H9 (cell line): ENCODE results near the gene CYTH3. TPM values are rescaled to one million over a fixed set of nuclear protein-coding genes. Genes with fewer than 3 reads are reported as not detected.

Experiments
- DNase-seq: peaks from one replicate; pipeline ENCODE4 v3.0.0-alpha.2; 2017
- H2AFZ ChIP-seq: one replicate; pipeline ENCODE4 v1.6.1; 2013; ENCODE audit warnings: mild to moderate bottlenecking, low read length, control low read depth, moderate library complexity
- H2AK5ac ChIP-seq: 2 replicates; pipeline ENCODE4 v1.6.1; 2013; ENCODE audit warnings: low read length, control low read depth, mixed read lengths; ENCODE audit not compliant: insufficient read length
- H2BK120ac ChIP-seq: one replicate; pipeline ENCODE4 v1.6.1; 2013; ENCODE audit warnings: low read depth, mild to moderate bottlenecking, low read length, control low read depth, inconsistent platforms; ENCODE audit not compliant: poor library complexity, severe bottlenecking
- H2BK12ac ChIP-seq: 2 replicates; pipeline ENCODE4 v1.6.1; 2013; ENCODE audit warnings: low read length, control low read depth, mixed read lengths, low read depth; ENCODE audit not compliant: insufficient read length
- H2BK15ac ChIP-seq: 2 replicates; pipeline ENCODE4 v1.6.1; 2013; ENCODE audit warnings: low read depth, low read length, control low read depth
- H2BK20ac ChIP-seq: one replicate; pipeline ENCODE4 v1.6.1; 2013; ENCODE audit warnings: low read depth, mild to moderate bottlenecking, low read length, control low read depth, inconsistent platforms; ENCODE audit not compliant: poor library complexity, severe bottlenecking
- H2BK5ac ChIP-seq: 2 replicates; pipeline ENCODE4 v1.6.1; 2013; ENCODE audit warnings: low read length, control low read depth, mixed read lengths; ENCODE audit not compliant: insufficient read length
- H3K14ac ChIP-seq: 2 replicates; pipeline ENCODE4 v1.6.1; 2013; ENCODE audit warnings: low read length, control low read depth; ENCODE audit not compliant: insufficient read depth
- H3K18ac ChIP-seq: 2 replicates; pipeline ENCODE4 v1.6.1; 2013; ENCODE audit warnings: low read depth, mild to moderate bottlenecking, mixed read lengths, low read length, control low read depth; ENCODE audit not compliant: insufficient read length
- H3K23ac ChIP-seq: 2 replicates; pipeline ENCODE4 v1.6.1; 2013; ENCODE audit warnings: low read length, control low read depth, mixed read lengths, low read depth; ENCODE audit not compliant: insufficient read length
- H3K23me2 ChIP-seq: 2 replicates; pipeline ENCODE4 v1.6.1; 2013; ENCODE audit warnings: low read depth, mild to moderate bottlenecking, mixed read lengths, low read length, control low read depth; ENCODE audit not compliant: insufficient read length, poor library complexity, severe bottlenecking
- H3K27ac ChIP-seq: 2 replicates; pipeline ENCODE4 v1.5.1; 2013; ENCODE audit warnings: low read length, control low read depth, mixed read lengths, low read depth; ENCODE audit not compliant: insufficient read length
- H3K27me3 ChIP-seq: 2 replicates; pipeline ENCODE4 v1.6.1; 2013; ENCODE audit warnings: low read length, control low read depth, inconsistent platforms; ENCODE audit not compliant: insufficient read depth
- H3K4ac ChIP-seq: 2 replicates; pipeline ENCODE4 v1.6.1; 2013; ENCODE audit warnings: low read depth, mild to moderate bottlenecking, control low read depth, inconsistent platforms, low read length, moderate library complexity
- H3K4me1 ChIP-seq: 2 replicates; pipeline ENCODE4 v1.6.1; 2013; ENCODE audit warnings: low read length, control low read depth, inconsistent platforms; ENCODE audit not compliant: insufficient read depth
- H3K4me2 ChIP-seq: 2 replicates; pipeline ENCODE4 v1.6.1; 2013; ENCODE audit warnings: low read length, control low read depth, mixed read lengths; ENCODE audit not compliant: insufficient read length, insufficient read depth
- H3K56ac ChIP-seq: 2 replicates; pipeline ENCODE4 v1.6.1; 2013; ENCODE audit warnings: low read depth, mild to moderate bottlenecking, mixed read lengths, low read length, control low read depth; ENCODE audit not compliant: insufficient read length
- H3K79me1 ChIP-seq: 2 replicates; pipeline ENCODE4 v1.6.1; 2013; ENCODE audit warnings: low read depth, mild to moderate bottlenecking, moderate library complexity, low read length, control low read depth, inconsistent platforms; ENCODE audit not compliant: insufficient read depth, poor library complexity, severe bottlenecking
- H3K79me2 ChIP-seq: 2 replicates; pipeline ENCODE4 v1.6.1; 2013; ENCODE audit warnings: low read length, control low read depth, inconsistent platforms; ENCODE audit not compliant: insufficient read depth
- H3K9ac ChIP-seq: 2 replicates; pipeline ENCODE4 v1.6.1; 2013; ENCODE audit warnings: low read length, control low read depth, mixed read lengths; ENCODE audit not compliant: insufficient read length; ENCODE audit errors: extremely low read depth
- H3K9me3 ChIP-seq: one replicate; pipeline ENCODE4 v1.6.1; 2013; ENCODE audit warnings: low read depth, low read length, inconsistent platforms; ENCODE audit not compliant: control insufficient read depth
- H3T11ph ChIP-seq: one replicate; pipeline ENCODE4 v1.6.1; 2013; ENCODE audit warnings: mild to moderate bottlenecking, low read length, control low read depth, inconsistent platforms
- H4K20me1 ChIP-seq: one replicate; pipeline ENCODE4 v1.6.1; 2013; ENCODE audit not compliant: control insufficient read depth, insufficient read length, insufficient read depth
- H4K5ac ChIP-seq: 2 replicates; pipeline ENCODE4 v1.6.1; 2013; ENCODE audit warnings: low read depth, mild to moderate bottlenecking, mixed read lengths, low read length, control low read depth; ENCODE audit not compliant: insufficient read length
- H4K8ac ChIP-seq: replicated peaks from 2 replicates; pipeline ENCODE4 v1.6.1; 2013; ENCODE audit warnings: low read length, control low read depth, mixed read lengths, low read depth; ENCODE audit not compliant: insufficient read length
- H4K91ac ChIP-seq: 2 replicates; pipeline ENCODE4 v1.6.1; 2013; ENCODE audit warnings: low read depth, mild to moderate bottlenecking, moderate library complexity, mixed read lengths, low read length, control low read depth; ENCODE audit not compliant: insufficient read length
- H3K27ac Mint-ChIP-seq, 3 experiments: 2 replicates in 2 of 3; 3 replicates in 1 of 3; pipeline ENCODE4 v1.8.0; 2020 to 2021; ENCODE audit warnings: mixed read lengths in 3 of 3, mild to moderate bottlenecking in 1 of 3, moderate library complexity in 1 of 3
- H3K27me3 Mint-ChIP-seq: 2 replicates; pipeline ENCODE4 v1.8.0; 2021; ENCODE audit warnings: low read depth, mild to moderate bottlenecking, moderate library complexity, mixed read lengths
- H3K36me3 Mint-ChIP-seq, 3 experiments: 2 replicates in 2 of 3; 3 replicates in 1 of 3; pipeline ENCODE4 v1.8.0; 2020 to 2021; ENCODE audit warnings: low read depth in 3 of 3, mixed read lengths in 3 of 3; ENCODE audit not compliant: insufficient read depth in 1 of 3
- H3K4me1 Mint-ChIP-seq, 2 experiments: 2 replicates each; pipeline ENCODE4 v1.8.0; 2020; ENCODE audit warnings: mixed read lengths in 2 of 2
- H3K4me3 Mint-ChIP-seq, 2 experiments: 2 replicates in 1 of 2; 3 replicates in 1 of 2; pipeline ENCODE4 v1.8.0; 2020 to 2021; ENCODE audit warnings: mild to moderate bottlenecking in 2 of 2, mixed read lengths in 2 of 2, moderate library complexity in 1 of 2
- H3K9me3 Mint-ChIP-seq, 2 experiments: 2 replicates in 1 of 2; 3 replicates in 1 of 2; pipeline ENCODE4 v1.8.0; 2020; ENCODE audit warnings: mild to moderate bottlenecking in 2 of 2, mixed read lengths in 2 of 2, moderate library complexity in 1 of 2
- WGBS: extraction: QIAGEN DNeasy Blood & Tissue Kit; methylation state at CpG from one replicate; pipeline ENCODE4 v1.1.7; 2013; ENCODE audit warnings: missing lambda C conversion rate, low lambda C conversion rate, mixed read lengths; ENCODE audit not compliant: insufficient read length; ENCODE audit errors: extremely low coverage; 5-methylcytosine and 5-hydroxymethylcytosine counted together
- total RNA-seq: library from RNA; stranded (reverse); gene quantifications from 2 replicates; pipeline ENCODE4 v1.2.1, GENCODE V29; 2021
- TF ChIP-seq, protein P1 (sequence below): fragments of 200-600 bp; sonication (generic); conservative IDR thresholded peaks from 3 replicates; pipeline ENCODE4 v1.8.0; 2021; ENCODE audit warnings: antibody characterized with exemption, mild to moderate bottlenecking

CYTH3 gene
- total RNA-seq, 1 experiment from 2014 or later, result 12.3 TPM

DNA sequence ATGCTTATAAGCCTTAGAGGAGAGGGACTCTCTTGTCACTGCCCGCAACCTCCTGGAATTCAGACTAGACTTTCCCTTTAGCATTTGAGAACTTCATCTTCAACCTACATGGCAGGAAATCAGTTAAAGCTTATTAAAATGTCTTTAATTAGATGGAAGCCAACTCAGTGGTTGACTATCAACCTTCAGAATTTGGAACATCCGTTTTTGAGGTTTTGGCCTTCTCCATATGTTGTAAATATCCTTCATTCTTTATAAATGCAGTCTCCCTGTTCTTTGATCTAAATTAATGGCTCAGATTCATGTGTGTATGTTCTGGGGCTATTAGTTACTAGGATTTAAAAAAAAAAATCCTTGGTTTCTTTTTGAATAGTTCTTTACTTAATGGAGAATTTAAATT is 156.2 kb downstream of the CYTH3 start:
- H3T11ph ChIP-seq, result no peak overlapping the region
- H4K5ac ChIP-seq, result no peak overlapping the region
- no peak overlapping the region for H3K9ac ChIP-seq
- no peak overlapping the region for H2AFZ ChIP-seq
- no peak overlapping the region for H3K27ac ChIP-seq
- no peak overlapping the region for H2BK20ac ChIP-seq
- H3K23ac ChIP-seq, result no peak overlapping the region
- H3K79me1 ChIP-seq, result no peaks in the 10 kb centered on the region
- no peak overlapping the region for H3K4me2 ChIP-seq
- H3K27ac Mint-ChIP-seq, result no peak overlapping the region; a peak in 1 of 7 replicates
- H3K4me1 Mint-ChIP-seq, result no peaks in the 10 kb centered on the region
- H3K4ac ChIP-seq, result no peak overlapping the region
- H3K27me3 Mint-ChIP-seq, result no peaks in the 10 kb centered on the region
- no peaks in the 10 kb centered on the region for H3K27me3 ChIP-seq
- H2BK12ac ChIP-seq, result no peak overlapping the region
- no peak overlapping the region for H4K91ac ChIP-seq
- no peaks in the 10 kb centered on the region for H3K23me2 ChIP-seq
- H3K4me3 Mint-ChIP-seq, result no peak overlapping the region
- H3K79me2 ChIP-seq, result peaks cover 1% of the 10 kb centered on the region; the same call in 1 of the 2 replicates
- H2AK5ac ChIP-seq, result no peak overlapping the region
- peaks cover 54 to 91% (median 89%) of the 10 kb centered on the region in 3 experiments for H3K36me3 Mint-ChIP-seq
- H3K14ac ChIP-seq, result no peak overlapping the region
- no peak overlapping the region for H4K8ac ChIP-seq
- no peak overlapping the region for H2BK120ac ChIP-seq
- H3K9me3 Mint-ChIP-seq, result no peaks in the 10 kb centered on the region
- no peak overlapping the region for H3K18ac ChIP-seq
- DNase-seq, result no peak
- WGBS, result no CpG with 5 or more reads among the region's 2 CpGs
- no peak overlapping the region for H2BK15ac ChIP-seq
- H4K20me1 ChIP-seq, result no peaks in the 10 kb centered on the region
- H3K4me1 ChIP-seq, result no peaks in the 10 kb centered on the region
- no peak overlapping the region for H2BK5ac ChIP-seq
- no peaks in the 10 kb centered on the region for H3K9me3 ChIP-seq
- TF ChIP-seq, protein P1, sequence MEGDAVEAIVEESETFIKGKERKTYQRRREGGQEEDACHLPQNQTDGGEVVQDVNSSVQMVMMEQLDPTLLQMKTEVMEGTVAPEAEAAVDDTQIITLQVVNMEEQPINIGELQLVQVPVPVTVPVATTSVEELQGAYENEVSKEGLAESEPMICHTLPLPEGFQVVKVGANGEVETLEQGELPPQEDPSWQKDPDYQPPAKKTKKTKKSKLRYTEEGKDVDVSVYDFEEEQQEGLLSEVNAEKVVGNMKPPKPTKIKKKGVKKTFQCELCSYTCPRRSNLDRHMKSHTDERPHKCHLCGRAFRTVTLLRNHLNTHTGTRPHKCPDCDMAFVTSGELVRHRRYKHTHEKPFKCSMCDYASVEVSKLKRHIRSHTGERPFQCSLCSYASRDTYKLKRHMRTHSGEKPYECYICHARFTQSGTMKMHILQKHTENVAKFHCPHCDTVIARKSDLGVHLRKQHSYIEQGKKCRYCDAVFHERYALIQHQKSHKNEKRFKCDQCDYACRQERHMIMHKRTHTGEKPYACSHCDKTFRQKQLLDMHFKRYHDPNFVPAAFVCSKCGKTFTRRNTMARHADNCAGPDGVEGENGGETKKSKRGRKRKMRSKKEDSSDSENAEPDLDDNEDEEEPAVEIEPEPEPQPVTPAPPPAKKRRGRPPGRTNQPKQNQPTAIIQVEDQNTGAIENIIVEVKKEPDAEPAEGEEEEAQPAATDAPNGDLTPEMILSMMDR, result no peak
- no peak overlapping the region for H3K56ac ChIP-seq

Other genes starting within 250 kb of the CYTH3 start
- gene ANKRD61, start 241.2 kb downstream of the CYTH3 start, total RNA-seq, result 0.24 TPM in 1 of 2 replicates, not detected in the other
- gene EIF2AK1, start 213.4 kb downstream of the CYTH3 start, total RNA-seq, result 107 and 112 TPM in 2 replicates
- 16.9 and 17.6 TPM in 2 replicates for gene USP42, start 167.7 kb downstream of the CYTH3 start, total RNA-seq
- gene FAM220A, start 76.3 kb upstream of the CYTH3 start, total RNA-seq, result 15.0 and 17.3 TPM in 2 replicates
- gene RAC1, start 101.9 kb upstream of the CYTH3 start, total RNA-seq, result 245 and 255 TPM in 2 replicates
- 41.9 and 46.4 TPM in 2 replicates for gene DAGLB, start 175.3 kb upstream of the CYTH3 start, total RNA-seq
- gene KDELR2, start 211.5 kb upstream of the CYTH3 start, total RNA-seq, result 86.5 and 91.8 TPM in 2 replicates